Activated CD8-positive, alpha-beta memory T cell treated with anti-CD3 and anti-CD28 coated beads, Interleukin-2, amount 50 U/mL, for 24 hours (primary cell): ENCODE results near the gene FBXL5.

Experiments used
- DNase-seq: peaks from one replicate; pipeline ENCODE4 v3.0.0-alpha.2; 2020; ENCODE audit errors: extremely low read depth

Gene FBXL5

DNA sequence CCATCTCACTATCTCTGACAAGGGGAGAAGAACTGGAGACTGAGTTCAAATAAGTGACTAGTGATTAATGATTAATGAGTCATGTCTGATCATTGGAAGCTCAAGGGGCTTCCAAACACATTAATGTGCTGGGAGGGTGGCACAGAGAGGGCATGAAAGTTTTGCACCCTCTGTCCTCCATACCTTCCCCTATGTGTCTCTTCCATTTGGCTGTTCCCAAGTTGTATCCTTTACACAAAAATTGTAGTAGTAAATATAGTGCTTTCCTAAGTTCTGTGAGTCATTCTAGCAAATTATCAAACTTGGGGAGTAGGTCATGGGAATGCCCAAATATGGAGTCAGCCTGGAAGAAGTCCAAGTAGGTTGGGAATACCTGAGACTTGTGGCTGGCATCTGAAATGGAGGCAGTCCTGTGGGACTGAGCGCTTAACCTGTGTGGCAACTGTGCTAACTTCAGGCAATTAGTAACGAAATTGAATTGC lies 22.4 kb upstream of the FBXL5 start:
- no peak for DNase-seq

DNA sequence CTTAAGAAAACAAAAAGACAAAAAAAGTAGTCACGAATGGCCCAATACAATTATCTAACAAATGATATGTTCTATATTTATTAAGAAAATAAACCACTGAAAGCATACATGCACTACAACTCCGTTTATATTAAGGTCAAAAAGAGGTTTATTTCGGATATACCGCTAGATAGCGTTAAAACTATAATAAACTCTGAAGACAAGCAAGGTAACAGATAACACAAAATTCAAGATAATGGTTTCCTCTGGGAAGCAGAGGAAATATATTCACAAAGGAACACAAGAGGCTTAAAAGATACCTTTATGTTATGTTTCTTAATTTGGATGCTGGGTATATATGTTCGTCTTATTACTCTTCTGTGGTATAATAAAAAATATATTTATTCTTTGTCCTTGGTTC lies 21.7 kb upstream of the FBXL5 start:
- no peak for DNase-seq

DNA sequence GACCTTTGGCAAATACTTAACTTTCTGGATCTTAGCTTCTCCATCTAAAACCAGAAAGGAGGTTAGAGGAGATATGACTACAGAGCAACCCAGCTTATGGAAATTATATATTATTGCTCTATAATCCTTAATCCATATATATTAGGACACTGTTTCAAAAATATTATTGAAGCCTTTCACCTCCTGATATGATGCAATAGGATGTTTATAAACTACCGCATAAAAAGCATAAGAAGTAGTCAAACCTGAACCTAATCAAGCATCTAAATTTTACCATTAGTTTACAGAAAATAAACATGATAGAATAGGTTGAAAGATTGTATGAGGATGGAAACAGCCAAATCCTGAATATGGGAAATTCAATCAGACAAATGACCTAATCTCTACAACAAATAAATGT lies 20.9 kb upstream of the FBXL5 start:
- DNase-seq: no peak

DNA sequence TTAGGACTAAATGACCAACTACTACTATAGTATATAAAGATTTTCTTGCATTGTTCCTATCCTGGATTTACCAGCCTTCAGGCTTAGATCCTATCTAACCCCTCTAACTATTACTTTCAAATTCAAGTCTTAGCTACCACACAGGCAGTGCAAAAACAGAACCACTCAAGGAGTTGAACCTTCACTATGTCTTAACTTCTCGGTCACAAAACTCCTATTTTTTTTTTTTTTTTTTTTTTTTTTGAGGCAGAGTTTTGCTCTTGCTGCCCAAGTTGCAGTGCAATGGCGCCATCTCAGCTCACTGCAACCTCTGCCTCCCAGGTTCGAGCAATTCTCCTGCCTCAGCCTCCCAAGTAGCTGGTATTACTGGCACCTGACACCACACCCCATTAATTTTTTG lies 20.2 kb upstream of the FBXL5 start:
- DNase-seq: no peak

DNA sequence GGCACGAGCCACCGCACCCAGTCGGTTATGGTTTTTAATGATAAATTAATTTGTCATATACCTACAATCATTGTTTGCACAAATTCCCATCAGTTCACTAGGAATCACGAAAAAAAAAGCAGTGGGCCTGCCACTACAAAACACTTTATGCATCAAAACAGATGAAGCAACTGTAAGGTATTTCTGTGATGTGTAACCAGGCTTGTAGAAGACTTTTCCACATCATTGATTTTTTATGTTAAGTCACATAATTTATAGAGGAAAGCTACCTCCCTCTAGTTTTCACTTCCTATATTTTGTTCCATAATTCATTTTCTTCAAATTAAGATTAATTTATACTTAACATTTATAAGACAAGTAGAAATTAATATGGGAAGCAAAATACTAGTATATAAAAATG lies 19.8 kb upstream of the FBXL5 start:
- no peak for DNase-seq

DNA sequence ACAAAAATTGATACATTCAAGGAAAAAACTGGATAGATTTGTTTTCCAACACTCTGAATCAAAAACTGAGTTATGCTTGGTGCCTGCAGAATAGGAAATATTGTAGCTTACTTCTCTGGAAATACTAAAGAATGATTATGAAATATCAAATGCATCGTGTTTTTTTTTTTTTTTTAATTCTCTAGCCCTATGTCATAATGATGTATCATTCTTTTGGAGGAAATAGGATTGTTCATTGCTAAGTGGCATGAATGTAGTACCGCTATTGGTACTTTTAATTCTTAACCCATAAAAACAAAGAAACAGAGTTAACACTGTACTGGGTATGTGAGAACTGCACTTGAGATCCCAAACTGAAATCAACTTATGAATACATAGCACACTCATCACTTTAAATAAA lies 18.9 kb upstream of the FBXL5 start:
- no peak for DNase-seq

DNA sequence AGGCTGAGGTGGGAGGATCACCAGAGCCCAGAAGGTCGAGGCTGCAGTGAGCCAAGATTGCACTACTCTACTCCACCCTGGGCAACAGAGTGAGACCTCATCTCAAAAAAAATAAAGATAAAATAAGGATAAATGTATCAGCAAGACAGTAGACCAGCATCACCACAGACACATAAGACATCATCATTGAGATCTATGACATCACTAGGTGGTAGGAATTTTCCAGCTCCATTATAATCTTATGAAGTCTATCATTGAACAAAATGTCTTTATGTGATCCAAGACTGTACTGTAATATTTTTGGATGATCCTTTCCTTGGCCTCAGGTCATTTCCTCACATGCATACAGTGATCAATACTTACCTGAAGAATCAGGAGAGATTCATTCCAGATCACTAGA lies 18.2 kb upstream of the FBXL5 start:
- DNase-seq: no peak

DNA sequence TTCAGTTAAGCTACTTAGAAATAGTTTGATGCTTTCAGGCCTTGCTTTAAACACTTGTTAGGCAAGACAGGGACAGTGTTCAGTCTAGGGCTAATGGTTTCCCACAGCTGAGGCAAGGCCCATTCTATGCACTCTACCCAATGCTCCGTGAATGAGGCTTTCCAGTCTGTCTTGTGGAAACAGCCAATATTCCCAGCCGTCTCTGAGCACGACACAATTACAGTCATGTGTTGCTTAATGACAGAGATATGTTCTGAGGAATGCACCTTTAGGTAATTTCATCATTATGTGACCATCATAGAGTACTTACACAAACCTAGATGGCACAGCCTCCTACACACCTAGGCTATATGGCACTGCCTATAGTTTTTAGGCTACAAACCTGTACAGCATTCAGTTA lies 16.9 kb upstream of the FBXL5 start:
- DNase-seq: no peak

DNA sequence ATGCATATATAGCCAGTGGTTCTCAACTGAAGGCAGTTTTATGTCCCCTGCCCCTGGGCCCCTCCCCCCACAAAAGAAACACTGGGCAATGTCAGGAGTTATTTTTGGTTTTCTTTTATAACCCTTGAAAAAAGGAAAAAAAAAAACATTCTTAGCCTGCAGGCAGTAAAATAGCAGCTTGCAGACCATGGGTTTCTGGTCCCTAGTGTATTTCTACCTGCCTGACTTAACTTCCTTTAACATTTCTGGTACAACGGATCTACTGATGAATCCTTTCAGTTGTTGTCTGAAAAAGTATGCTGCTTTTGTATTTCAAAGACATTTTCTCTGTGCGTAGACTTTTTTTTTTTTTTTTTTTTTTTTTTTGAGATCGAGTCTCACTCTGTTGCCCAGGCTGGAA lies 15.4 kb upstream of the FBXL5 start:
- no peak for DNase-seq

DNA sequence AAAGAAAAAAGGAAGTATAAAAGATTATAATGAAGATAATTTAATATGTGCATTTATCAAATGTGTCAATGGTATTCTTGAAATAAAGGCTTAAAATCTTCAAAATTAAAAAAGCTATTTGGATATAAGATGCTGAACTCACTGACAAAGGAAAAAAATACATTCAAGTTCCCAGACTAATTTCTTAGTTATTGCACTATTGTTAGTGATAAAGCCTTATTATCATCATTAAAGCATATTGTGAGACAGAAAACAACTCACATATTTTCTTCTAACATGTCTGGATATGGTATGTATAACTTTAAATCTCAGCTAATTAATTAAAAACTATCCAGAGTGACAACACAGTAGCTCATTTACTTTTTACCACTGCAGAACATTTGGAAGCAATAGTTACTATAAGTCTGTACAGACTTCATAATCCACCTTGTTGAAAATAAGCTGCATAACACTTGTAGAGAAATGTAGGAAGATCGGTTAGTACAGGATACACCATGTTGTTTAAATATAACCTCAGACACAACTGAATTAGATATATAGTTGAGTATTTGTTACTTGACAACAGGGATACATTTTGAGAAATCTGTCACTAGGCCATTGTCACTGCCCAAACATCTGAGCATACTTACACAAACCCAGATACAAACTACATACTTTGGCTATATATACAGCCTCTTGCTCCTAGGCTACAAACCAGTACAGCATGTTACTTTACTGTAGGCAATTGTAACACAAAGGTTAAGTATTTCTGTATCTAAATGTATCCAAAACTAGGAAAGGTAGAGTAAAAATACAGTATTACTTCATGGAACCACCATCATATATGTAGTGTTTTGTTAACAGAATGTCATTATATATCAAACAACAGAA lies 13.6 kb upstream of the FBXL5 start:
- no peak for DNase-seq

DNA sequence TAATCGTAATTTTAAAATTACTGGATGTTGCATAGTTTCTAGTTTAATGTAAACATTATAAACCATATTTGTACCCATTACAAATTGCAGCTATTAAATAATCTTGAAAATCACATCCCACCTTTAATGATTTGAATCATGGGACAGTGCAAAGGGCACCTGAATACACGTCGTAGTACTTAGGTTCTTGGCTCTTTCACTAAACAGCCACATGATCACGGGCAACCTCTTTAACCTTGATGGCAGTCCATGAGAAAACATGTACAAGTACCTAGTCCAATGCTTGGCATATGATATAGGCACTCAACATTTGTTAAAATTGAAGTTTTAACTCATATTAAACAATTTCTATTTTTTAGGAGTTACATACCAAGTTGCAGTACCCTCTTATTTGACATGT lies 11.8 kb upstream of the FBXL5 start:
- no peak for DNase-seq

DNA sequence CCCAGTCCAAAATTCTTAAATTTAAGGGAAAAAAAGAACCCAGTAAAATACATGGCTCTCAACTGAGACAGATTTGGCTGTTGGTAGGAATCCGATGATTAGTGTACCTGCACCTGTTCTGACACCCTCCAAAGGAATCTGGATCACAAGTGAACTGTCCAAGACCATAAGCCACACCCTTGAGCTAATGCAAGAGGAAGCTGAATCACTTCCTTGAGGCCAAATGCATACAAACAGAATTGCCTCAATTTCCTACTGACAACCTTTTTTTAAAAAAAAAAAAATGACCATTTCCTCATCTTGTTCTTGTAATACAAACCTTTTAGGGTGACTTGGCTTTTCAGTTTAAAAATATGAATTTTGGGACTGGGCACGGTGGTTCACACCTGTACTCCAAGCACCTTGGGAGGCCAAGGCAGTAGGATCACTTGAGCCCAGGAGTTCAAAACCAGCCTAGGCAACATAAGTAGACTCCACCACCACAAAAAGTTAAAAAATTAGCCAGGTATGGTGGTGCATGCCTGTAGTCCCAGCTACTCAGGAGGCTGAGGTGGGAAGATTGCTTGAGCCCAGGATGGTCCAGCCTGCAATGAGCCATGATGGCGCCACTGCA lies 10.7 kb upstream of the FBXL5 start:
- no peak for DNase-seq

DNA sequence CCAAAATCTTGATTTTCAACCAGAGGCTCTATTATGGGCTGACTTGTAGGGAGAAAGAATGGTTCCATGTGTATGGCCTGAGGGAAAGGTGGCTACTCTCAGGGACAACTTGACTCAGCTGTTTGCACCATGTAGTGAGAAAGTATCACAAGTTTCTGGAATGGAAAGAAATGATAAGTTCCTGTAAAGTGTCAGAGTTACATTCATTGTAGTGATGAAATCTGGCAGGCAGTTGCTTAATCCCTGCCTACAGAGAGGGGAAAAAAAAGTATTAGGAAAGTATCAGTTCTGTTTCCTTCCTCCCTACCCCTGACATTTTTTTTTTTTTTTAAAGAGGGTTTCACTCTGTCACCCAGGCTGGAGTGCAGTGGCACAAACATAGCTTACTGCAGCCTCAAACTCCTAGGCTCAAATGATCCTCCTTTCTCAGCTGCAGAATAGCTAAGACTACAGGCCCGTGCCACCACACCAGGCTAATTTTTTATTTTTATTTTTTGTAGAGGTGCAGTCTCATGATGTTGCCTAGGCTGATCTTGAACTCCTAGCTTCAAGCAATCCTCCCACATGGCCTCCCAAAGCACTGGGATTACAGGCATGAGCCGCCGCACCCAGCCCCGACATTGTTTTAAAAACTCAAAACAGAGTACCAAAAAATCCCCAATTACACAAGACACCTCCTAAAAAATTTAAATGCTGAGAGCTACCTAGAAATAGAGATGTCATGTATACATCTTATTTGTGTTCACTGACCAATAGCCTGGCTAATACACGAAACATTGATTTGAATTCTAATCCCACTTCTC lies 4.8 kb upstream of the FBXL5 start:
- no peak for DNase-seq

DNA sequence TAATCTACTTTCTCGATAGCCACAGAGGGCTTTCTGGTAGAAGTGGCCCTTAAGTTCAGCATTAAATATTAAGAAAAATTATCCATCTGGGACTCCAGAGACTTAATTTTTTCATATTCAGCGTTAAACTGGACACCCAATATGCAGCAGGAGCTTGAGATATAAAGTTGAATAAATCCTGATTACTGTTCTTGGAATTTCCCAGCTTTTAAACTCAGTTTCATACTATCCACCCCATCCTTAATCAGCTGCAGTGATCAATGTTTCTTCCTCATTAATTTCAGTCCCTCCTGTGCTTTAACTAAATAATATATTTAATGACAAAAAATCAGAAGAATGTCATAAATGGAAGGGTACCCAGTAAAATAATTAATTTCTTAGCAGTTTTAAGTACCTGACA lies 3.6 kb upstream of the FBXL5 start:
- DNase-seq: no peak

DNA sequence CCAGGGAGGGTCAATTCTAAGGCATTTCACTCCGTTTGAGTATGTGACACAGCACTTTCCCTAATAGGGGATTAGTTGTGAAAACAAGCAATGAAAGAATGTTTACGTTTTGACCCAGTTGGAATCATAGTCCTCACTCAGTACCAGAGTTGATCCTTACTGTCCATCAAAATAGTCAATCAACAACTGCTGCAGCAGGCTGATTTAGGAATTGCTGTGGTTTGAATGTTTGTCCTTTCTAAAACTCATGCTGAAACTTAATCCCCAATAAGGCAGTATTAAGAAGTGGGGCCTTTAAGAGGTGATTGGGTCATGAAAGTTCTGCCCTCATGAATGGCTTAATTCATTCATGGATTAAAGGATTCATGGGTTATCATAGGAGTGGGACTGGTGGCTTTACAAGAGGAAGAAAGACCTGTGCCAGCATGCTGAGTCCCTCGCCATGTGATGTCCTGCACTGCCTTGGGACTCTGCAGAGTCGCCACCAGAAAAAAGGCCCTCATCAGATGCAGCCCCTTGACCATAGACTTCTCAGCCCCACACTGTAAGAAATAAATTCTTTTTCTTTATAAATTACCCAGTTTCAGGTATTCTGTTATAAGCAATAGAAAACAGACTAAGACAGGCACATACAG lies 3.1 kb upstream of the FBXL5 start:
- DNase-seq: no peak

DNA sequence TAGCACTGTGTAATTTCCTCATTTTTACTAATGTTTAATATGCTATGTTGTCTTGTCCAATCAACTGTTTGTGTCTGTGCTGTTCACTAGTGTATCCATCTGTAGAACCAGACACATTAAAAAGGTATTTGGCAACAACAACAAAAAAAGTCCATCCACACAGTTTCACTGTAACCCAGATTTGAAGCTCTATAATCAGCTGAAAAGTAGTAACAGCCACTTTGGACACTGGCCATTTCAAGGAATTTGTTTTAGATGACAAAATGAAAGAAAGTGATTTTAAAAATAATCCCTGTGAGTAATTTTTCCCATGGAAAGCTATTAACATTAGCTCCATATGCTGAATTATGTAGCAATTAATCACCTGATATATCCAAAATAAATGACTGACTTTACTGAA lies 2.2 kb upstream of the FBXL5 start:
- no peak for DNase-seq

DNA sequence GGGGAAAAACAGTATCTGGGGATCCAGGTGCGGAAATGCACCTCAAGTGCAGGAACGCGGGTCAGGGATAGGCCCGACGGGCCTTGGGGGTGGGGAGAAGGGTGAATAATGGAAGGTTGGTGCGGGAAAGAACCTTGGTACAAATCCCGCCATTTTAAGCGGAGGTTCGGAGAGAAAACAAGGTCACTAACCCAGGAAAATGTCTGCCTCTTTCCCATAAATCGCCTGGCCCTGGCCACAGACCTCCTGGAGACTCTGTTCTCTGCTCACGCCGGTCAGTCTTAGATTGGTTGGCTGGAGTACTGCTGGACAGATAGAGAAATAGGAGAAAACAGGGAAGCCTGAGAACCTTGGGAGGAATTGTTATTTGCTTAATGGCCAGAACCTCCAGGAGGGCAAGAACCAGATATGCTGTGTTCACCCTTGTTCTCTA lies 897 bp upstream of the FBXL5 start:
- no peak for DNase-seq

DNA sequence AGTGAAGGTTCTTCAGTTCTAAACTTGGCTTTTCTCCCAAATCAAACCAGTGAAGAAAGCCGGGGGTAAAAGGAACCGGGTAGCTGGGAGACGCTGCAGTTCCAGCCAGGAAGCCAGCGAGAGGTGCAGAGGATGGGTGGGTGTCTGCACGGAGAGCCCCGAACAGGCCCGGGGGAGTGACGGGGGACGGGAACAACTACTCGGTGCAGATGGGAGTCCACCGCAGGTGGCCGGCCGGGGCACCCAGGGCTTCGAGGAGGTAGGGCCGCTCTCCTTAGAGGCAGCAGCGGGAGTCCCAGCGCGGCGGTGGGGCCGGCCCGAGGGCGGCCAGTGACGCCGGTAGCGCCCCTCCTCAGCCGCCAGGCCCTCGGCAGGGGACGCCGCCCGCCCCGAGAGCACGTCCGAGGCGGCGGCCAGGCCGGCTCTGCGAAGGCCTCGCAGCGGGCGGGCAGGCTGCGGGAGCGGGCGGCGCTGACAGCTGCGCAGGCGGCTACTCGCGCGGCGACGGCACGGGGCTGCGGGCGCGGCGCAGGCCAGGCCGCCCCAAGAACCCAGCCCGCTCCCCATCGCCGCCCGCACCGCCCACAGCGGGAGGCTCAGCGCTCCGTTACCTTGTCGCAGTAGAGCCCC lies 449 bp downstream of the FBXL5 start:
- no peak for DNase-seq

DNA sequence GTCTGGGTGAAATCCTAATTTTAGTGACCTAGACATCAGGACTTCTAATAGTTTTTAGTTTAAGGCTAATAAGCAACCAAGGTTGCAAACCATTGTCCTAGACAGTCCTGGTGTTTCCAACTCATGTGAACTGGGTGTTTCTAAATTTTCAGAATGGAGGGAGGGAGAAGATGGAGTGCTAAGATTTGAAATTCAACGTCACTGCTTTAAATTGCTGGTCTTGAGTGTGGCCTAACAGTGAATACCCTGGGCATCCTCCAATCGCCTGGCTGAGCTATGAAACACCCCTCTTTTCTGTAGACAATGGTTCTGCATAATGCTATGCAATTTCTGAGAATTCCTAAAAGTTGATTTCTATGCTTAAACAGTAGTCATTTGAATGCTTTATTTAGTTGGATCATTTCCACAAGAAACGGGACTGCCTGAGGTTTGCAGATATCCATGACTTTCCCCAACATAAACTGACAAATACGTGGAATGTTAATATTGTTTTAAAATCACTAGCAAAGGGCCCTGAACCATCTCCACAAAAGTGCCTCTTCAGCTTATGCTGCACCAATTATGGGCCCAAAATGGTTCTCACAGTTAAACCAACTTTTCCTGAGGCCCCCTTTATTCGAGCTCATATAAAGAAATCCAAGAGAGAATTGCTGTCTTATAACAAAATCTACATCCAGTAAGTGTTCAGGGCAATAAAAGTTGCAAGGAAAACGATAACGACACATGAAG lies 1.1 kb downstream of the FBXL5 start:
- DNase-seq: no peak

DNA sequence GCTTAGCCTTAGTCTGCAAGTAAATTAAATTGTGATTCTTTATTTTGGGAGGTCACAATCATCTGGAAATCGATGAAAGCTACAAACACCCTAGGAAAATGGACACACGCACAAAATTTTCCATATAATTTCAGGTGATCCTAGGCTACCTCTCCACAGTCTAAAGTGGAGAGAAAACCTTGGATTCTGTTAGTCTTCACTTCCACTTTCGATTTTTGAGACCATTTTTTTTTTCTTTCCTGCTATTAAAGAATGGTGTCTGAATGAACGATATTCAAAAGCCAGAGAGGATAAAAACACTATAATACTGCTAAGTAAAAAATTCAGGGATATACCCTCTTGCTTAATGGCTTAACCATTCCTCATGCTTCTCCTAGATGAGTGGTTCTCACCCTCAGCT lies 1.7 kb downstream of the FBXL5 start:
- no peak for DNase-seq

DNA sequence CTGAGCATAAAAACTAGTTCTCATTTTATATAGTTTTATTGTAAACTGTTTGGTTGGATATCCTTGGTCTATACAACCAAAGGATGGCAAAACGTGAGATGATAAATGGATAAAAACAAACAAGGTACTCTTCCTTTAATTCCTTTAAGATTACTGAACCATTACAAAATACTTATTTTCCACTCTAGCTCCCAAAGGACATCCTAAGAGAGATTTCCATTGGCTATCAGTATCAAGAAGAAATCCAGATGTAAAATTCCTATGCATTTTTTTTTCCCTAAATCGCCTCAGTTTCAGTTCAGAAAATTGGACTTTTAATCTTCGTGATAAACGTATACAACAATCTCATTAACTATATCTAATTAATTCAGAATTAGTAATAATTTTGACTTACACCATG lies 2.3 kb downstream of the FBXL5 start:
- DNase-seq: no peak
